ENCODE data around the gene PHRF1. TPM values are rescaled to one million over a fixed set of nuclear protein-coding genes. Genes with fewer than 3 reads are reported as not detected.

PHRF1 gene
- total and polyA plus RNA-seq, 8 donors, result 11.2 to 39.3 (median 14.8) TPM

DNA sequence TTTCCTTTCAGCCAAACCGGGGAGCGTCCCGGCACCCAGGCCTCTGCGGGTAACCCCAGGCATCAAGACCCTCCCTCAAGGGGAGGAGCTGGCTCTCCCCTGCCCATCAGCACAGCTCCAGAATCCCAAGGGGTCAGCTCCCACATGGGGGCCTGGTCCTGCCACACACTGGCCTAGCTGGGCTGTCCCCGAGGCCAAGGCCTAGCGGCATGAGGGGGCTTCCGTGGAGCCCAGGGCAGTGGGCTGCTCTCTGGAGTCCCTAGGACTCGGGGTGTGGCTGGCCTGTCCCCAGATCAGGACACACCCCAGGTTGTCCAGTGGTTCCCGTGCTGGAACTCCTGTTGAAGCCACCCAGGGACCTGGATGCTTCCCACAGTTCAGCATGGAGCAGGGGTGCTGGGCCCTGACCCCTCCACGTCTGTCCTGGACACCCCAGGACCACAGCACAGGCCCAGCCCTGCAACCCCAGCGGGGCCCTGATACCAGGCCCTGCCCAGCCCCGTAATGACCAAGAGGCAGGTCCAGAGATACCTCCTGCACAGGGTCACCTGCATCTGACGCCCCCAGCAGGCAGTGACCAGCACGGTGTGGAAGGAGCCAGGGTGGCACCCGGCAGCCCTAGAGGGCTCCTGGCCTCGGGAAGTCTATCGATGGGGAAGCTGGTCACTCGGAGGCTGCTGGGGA is 46.4 kb upstream of the PHRF1 start:
- Histone ChIP-seq H3K4me1 (peaks cover 0 to 4% (median 0%) of the 10 kb centered on the region in 3 donors), H3K4me3 (no peak overlapping the region), H3K9me3 (no peaks in the 10 kb centered on the region), H3K36me3 (peaks cover 0 to 12% (median 8%) of the 10 kb centered on the region in 3 donors), H3K27ac (no peak overlapping the region), H3K27me3 (no peaks in the 10 kb centered on the region)
- WGBS, 2 donors, result 77 to 87% methylated on average over 16 to 18 of the region's 18 CpGs
- DNase-seq (peak in 3 of 6 donors; percentile 31 to 71 (median 54)), ATAC-seq (no peak), FAIRE-seq (no peak)
- intact Hi-C loops (cut with DNase I), result no loop called here
- TF ChIP-seq, protein P1, sequence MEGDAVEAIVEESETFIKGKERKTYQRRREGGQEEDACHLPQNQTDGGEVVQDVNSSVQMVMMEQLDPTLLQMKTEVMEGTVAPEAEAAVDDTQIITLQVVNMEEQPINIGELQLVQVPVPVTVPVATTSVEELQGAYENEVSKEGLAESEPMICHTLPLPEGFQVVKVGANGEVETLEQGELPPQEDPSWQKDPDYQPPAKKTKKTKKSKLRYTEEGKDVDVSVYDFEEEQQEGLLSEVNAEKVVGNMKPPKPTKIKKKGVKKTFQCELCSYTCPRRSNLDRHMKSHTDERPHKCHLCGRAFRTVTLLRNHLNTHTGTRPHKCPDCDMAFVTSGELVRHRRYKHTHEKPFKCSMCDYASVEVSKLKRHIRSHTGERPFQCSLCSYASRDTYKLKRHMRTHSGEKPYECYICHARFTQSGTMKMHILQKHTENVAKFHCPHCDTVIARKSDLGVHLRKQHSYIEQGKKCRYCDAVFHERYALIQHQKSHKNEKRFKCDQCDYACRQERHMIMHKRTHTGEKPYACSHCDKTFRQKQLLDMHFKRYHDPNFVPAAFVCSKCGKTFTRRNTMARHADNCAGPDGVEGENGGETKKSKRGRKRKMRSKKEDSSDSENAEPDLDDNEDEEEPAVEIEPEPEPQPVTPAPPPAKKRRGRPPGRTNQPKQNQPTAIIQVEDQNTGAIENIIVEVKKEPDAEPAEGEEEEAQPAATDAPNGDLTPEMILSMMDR (IDR thresholded peaks at IDR 0.05), result no peak

DNA sequence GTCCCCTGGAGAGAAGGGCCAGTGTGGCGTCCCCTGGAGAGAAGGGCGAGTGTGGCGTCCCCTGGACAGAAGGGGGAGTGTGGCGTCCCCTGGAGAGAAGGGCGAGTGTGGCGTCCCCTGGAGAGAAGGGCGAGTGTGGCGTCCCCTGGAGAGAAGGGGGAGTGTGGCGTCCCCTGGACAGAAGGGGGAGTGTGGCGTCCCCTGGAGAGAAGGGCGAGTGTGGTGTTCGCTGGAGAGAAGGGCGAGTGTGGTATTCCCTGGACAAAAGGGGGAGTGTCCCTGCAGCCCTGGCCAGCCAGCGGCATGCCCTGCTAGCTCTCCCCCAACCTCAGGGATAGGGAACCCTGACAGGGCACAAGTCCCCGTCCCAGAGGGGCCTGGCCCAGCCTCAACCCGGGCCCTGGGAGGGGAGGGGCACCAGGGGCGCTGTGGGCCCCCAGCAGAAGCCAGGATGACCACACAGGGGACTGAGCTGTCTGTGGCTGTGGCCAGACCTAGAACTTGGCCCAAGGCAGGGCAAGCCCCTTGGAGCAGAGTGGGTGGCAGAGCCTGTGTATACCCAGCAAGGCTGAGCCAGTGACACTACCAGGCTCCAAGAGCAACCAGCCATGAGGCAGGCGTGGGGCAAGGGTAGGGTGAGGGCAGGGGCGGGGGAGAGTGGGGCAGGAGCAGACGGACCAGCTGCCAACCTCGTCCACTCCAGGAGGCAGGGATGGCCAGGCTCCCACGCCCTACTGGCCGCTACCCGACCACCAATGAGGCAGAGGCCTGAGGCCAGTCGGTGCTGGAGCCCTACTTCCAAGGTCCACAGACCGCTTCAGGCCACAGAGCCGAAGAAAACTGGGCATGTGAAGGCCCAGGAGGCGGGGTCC is 45.1 kb upstream of the PHRF1 start:
- FAIRE-seq (no peak), ATAC-seq (no peak), DNase-seq (peak in 2 of 6 donors; percentile 53 to 75)
- intact Hi-C loops (cut with DNase I), result no loop called here
- Histone ChIP-seq H3K27me3 (no peaks in the 10 kb centered on the region), H3K27ac (no peak overlapping the region), H3K4me3 (no peak overlapping the region), H3K9me3 (no peaks in the 10 kb centered on the region), H3K36me3 (peaks cover 0 to 12% (median 8%) of the 10 kb centered on the region in 3 donors), H3K4me1 (peaks cover 0 to 4% (median 3%) of the 10 kb centered on the region in 3 donors)
- TF ChIP-seq, protein P1 (IDR thresholded peaks at IDR 0.05), result no peak
- 90 to 91% methylated on average over 24 to 28 of the region's 28 CpGs for WGBS, 2 donors

DNA sequence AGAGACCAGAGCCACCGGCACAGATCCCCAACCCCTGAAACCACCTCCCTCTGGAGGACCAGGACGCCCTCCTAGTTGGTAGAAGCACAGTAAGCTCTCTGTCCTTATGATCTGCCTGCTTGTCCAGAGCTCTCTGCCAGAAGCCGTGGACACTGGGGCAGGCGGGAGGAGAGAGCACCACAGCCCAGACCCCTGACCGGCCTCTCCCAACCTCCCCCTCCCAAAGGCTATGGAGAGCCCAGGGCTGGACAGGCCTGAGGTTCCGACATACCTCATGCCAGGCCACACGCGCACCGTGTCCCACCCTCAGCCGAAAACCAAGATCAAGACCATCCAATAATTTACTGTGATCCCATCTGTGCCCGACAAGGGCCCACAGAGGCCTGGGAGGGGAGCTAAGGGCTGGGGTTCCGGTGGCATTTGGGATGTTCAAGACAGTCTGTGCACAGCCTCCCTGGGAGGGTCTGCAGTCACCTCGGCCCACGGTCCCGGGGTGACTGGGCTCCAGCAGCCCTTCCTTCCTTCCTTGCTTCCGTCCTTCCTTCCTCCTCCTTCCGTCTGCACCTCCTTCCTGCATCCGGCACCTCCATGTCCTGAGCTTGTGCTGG is 44.2 kb upstream of the PHRF1 start:
- no peaks in the 10 kb centered on the region for H3K9me3 ChIP-seq
- no peak overlapping the region for H3K4me3 ChIP-seq
- peaks cover 0 to 12% (median 8%) of the 10 kb centered on the region in 3 donors for H3K36me3 ChIP-seq
- ATAC-seq (no peak), FAIRE-seq (no peak), DNase-seq (peak in 1 of 6 donors; percentile 59)
- intact Hi-C loops (cut with DNase I), result no loop called here
- H3K4me1 ChIP-seq, result peaks cover 4 to 9% (median 5%) of the 10 kb centered on the region in 3 donors
- 89 to 91% methylated on average over 17 to 18 of the region's 18 CpGs for WGBS, 2 donors
- no peak overlapping the region for H3K27ac ChIP-seq
- TF ChIP-seq, protein P1 (IDR thresholded peaks at IDR 0.05), result no peak
- no peaks in the 10 kb centered on the region for H3K27me3 ChIP-seq

DNA sequence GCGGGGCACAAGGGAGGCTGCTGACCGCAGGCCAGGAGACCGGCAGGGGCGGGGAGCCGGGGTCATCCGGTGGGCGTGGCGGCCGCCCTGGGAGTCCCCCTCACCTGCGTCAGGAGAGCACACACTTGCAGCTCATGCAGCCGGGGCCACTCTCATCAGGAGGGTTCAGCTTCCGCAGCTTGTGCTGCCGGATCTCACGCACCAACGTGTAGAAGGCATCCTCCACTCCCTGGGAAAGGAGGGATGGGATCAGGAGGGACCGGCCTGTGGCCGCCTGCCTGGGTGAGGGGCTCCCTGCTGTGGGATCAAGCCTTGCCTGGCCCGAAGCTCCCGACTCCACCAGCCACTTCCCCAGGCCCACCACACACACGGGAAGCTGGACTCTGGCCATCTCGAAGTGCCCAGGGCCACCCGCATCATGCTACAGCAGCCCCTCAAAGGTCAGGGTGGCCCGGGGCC is 43.7 kb upstream of the PHRF1 start:
- no peaks in the 10 kb centered on the region for H3K27me3 ChIP-seq
- FAIRE-seq, result no peak
- TF ChIP-seq, protein P1 (IDR thresholded peaks at IDR 0.05), result no peak
- H3K4me1 ChIP-seq, result peaks cover 6 to 12% (median 6%) of the 10 kb centered on the region in 3 donors
- WGBS, 2 donors, result 89 to 94% methylated on average over 21 to 23 of the region's 23 CpGs
- H3K27ac ChIP-seq, result no peak overlapping the region
- H3K4me3 ChIP-seq, result no peak overlapping the region
- DNase-seq, result peak in 1 of 6 donors; percentile 78
- H3K36me3 ChIP-seq, result peaks cover 0 to 12% (median 8%) of the 10 kb centered on the region in 3 donors
- H3K9me3 ChIP-seq, result no peaks in the 10 kb centered on the region
- intact Hi-C loops (cut with DNase I), result no loop called here
- no peak for ATAC-seq

Measured in pancreas (tissue), 10 donors.